ENCODE data around the gene PRR5L.
"Not testable (repeated sequence)": the region's sequence is repeated elsewhere in the genome, so short reads cannot be mapped to it uniquely, and the experiment has no call there.

Gene PRR5L

DNA sequence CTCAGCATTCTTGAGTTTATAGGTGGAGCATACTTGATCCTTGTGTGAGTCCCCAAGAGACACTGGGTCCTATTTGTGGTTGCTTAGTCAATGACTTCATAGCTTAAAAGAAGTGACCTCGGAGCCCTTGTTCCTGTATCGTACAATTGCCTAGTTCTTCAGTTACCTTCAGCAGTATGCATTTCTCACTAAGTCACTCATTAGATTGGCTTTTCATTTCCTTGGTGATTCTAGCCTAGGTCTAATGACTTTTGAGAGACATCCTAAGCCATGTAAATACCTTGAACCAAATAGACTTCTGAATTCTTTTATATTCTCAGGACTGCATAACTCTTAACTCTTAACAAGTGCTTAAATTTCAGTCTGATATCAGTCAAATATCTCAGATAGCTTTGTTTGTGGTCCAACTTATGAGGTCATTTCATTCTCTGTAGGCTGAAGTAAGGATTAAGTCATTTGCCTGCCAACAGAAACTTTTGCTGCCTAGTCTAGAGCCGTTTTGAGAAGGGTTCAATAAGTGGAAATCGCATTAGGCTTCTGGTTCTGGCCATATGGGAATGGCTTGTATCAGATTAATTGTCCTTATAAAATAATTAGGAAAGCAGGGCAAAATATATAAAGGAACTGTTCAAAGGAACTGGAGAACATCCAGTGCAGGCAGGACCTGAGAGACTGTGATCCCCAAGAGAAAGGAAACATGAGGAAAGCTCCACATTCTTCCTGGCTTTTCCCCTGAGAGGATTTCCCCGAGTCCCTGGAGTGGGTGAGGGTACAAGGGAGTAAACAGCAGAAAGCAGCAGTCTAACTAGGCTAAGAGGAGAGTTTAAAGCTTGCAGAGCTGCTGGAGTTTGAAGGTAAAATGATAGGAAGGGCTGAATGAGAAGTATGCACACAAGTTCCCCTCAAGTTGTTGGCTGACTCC lies 174.1 kb downstream of the PRR5L start:
- DNase-seq, result no peak

DNA sequence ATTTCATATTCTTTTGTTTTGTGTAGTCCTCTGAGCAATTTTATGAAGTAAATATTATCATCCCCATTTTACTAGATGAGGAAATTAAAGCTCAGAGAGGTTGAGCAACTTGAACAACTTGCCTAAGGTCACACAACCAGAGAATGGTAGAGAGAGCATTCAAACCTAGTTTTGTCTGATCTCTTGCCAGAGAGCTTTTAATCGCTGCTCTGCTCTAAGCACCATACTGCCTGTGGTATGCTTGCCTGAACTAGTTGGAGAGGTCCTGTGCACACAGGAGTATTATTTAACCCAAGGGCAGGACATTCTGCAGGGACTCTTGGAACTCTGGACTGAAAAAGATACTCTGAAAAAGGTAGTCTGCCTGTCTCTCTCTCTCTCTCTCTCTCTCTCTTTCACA lies 175.5 kb downstream of the PRR5L start:
- no peak for DNase-seq

DNA sequence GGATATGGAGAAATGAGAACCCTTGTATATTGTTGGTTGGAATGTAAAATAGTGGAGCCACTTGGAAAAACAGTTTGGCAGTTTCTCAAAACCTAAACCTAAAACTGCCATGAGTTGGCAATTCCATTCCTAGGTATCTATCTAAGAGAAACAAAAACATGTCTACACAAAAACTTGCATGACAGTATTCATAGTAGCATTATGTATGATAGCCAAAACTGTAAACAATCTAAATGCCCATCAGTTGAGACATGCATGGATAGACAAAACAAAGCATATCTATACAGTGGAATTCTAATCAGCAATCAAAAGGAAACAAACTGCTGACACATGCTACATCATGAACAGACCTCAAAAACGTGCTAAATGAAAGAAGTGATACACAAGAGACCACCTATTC lies 179.1 kb downstream of the PRR5L start:
- DNase-seq, result no peak

DNA sequence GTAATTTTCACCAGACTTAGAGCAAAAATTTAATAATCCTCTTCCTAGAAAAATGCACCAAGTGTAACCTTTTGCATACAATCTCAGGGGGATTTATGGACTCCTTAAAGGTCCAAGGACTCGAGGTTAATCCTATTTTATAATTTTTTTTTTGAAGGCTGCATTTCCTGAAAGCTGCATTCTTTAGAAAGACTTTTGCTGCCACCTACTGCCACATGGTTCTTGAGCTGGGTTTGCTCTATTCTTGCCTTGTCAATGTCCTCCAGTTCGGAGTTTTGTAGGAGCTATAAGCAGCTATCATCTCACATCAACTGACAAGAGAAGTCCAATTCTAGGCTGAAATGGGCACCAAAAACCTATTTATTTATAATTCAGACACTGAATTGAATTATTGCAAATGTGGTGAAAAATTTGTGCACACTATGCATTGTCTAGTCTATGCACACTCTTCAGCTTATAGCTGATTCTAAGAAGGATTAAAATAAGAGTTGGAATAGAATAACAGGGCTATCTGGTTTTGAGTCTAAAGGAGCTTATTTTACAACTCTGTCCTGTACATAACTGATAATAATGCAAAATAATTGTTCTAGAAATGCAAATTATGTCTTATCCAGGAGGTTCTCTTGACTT lies 182.7 kb downstream of the PRR5L start:
- DNase-seq, result peak in 1 of 2 donors; percentile 26

DNA sequence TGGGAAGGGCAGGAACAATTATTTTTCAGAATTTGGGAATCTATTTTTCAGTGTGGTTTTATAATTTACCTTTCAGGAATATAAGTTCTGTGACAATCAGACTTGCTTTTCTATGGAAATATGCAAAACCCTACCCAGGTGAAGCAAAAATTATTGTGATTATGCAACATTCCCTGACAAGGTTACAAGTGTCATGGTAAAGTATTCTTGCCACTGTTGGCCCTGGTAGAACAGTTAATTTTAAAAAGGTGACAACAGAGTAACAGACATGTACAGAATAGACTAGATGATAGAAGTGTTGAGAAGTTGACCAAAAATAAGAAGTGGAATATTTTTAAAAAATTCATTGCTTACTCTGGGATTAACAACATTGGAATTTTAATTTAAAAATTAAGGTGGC lies 184.7 kb downstream of the PRR5L start:
- DNase-seq, result no peak

DNA sequence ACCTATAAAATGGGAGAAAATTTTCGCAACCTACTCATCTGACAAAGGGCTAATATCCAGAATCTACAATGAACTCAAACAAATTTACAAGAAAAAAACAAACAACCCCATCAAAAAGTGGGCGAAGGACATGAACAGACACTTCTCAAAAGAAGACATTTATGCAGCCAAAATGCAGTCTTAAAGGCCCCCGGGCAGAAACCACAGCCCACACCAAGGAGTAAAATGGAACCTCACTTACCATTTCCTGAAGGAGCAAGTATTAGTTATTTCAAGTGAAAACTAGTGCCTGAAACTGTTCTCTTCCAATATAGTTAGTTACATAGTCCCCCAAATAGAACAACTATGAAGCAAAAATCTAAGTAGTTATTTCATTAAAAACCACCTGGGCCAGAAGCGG lies 187.0 kb downstream of the PRR5L start:
- DNase-seq, result not testable (repeated sequence)

DNA sequence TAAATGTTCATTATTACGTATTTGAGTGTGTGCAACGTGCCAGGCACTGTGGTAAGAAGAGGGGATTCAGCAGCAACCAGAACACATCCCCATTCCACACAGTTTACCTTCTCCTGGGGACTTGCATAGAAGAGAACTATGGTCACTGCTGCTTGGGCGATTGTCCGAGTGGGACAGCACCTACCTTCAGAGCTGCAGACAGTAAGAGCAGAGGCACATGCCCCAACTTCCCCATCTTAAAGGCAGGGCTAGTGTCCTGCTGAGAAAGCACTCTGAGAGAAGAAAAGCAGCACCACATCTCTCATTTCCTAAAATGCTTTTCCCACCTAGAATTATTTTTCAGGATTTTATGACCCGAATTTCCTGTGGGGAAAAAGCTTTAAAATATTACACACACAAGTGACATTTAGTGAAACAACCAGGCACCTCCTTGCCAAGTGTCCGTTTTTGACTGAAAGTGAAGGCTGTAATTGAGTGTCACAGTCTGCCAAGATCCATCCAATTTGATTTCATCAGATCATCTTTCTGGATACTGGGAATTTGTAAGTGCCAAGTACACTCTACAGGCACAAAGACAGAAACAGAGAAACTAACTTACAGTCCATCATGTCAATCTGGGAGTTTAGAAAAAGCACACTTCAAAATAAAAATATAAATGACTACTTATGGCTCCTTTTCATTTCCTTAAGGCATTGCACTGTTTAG lies 189.4 kb downstream of the PRR5L start:
- no peak for DNase-seq

DNA sequence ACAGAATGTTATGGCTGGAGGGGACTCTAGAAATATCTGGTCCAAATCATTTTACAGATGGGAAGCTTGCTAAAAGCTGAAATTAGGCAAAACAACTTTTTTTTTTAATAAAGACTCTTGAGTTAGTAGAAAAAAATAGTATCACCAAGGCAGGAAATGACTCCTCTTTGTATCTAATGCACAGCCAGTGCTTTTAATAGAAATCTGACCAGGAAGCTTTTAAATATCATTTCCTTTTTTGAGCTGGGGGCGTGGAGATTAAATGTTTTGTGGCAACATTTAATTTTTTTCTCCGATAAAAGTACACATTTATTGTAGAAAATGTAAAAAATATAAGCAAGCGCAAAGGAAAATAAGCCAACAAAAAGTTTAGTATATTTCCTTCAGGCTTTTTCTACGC lies 191.5 kb downstream of the PRR5L start:
- no peak for DNase-seq

DNA sequence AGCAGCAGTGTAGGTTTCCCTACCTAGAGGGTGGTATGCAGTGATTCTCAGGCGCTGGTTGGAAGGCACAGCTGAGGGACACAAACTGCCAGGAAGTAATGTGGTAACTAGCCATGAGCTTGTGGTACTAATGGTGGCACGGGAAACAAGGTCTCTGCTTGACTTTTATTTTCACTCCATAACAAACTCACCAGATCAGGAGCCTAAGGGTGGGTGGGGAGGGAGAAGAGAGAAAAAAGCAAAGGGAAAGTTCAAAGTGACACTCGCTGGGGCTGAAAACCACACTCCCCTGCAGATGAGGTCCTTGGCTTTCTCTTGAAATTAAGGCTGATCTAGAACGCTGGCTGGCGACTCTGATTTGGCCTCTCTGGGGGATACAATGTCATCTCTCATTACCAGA lies 192.0 kb downstream of the PRR5L start:
- DNase-seq, result no peak

DNA sequence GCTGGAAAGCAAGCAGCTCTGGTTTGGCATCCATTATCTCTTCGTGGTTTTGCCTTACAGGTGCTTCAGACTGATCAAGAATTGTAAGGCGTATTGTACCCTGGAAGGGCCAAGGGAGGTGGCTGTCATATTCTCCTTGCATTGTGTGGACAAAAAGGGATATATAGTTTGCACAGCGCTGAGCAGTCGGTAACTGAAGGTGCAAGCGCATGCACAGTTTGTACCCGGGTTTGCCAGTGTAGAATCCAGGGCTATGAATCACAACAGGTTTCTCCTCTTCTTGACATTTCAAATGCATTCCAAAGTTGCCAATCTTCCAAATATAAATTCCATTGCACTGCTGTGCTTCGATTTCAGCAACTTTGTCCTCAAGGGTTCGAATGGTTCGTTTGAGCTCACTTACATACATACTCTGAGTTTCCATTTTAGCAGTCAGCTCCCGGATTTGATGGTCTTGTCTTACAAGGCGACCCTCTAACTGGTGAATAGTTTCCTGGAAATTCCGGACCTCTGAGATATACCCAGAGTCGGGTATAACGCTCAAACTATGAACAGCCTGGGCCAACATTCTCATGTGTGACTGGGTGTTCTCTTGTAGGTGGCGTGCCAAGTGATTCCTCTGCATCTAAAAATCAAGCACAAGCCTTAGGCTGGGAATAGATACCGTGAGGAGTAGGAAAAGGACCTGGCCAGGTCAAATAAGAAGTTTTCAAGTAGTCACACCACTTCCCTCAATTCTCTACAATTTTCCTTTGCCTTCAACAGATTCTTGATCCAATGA lies 194.1 kb downstream of the PRR5L start:
- no peak for DNase-seq

DNA sequence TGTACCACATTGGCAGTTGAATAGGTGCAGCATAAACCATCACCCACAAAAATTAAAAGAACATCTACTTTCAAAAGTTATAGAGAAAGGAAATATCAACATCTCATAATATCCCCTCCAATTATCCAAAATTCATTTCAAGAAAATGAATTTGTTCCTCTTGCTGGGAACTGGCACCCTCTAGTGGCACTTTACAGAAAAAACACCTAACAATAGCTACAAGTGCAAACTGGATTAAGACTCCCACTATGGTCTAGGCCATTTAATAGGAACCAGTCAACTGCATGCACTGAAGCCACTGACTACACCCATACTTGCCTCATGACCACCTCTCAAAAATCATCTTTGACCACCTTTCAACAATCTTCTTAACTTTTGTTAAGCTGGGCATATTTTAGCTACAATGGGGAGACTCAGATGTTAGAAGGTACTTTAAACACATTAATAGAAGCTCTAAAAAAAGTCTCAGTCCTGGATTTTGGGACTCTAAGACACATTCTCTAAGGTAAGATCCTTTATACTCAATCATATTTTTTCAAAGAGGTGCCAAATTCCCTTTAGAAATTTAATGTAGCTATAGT lies 196.7 kb downstream of the PRR5L start:
- peak in 1 of 2 donors; percentile 20 for DNase-seq

DNA sequence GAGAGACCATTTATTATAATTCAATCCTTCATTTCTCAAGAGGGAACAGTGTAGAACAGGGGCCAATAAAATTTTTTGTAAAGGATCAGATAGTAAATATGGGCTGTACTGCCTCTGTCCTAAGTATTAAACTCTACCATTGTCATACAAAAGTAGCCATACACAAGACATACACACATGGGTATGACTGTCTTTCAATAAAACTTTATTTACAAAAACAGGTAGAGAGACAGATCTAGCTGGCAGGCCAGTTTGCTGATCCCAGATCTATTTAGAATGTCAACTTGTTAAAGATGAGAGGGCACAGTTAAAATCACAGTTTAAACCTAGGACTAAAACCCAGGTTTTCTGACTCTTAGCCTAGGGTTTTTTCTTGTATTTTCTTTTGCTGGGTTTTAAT lies 197.2 kb downstream of the PRR5L start:
- DNase-seq, result no peak

DNA sequence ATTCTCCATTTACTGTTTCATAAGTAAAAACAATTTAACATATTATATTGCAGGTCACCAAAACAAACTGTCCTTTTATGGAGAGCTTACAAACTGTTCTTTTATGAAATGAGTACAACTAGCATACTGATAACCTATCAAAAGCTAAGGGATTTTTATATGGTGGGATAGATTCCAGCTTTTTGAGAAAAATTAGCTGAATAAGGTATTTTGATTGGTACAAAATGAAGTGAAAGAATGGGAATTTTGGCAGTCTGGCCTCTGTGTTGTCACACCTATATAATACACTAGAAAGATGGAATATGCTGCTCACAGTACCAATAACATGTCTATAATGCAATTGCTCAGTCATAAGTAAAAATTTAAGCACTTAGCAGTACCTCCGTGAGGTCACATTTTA lies 202.6 kb downstream of the PRR5L start:
- DNase-seq, result no peak

DNA sequence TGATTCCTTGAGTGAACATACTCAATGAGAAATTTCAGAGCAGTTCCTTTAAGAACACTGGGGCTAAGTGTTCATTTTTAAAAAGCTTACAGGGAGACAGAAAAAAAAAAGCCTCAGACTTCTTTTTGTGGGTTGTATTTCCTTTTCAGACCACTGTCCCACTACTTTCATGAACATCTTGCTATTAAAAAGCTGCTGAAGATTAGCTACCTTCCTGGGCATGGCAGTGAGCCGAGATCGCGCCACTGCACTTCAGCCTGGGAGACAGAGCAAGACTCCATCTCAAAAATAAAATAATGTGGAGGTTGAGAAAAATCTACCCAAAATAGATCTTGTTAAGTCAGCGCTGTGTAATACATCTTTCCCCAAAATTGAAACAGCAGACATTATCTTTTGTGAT lies 203.2 kb downstream of the PRR5L start:
- DNase-seq, result no peak

DNA sequence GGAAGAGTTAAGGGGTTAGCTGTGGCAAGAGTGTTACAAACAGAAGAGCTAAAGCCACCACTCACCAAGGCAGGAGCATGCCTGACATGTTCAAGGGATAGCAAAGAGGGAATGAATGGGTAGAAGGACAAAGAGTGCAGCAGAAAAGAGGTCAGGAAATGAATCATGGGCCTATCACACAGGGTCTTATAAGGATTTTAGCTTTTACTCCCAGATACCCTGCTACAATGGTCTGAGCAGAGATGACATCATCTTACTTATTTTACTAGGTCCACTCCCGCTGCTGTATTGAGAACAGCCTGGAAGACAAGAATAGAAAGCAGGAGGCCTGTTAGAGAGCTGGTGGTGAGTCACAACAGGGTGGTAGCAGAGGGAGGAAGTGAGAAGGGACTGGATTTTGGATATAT lies 204.2 kb downstream of the PRR5L start:
- no peak for DNase-seq

DNA sequence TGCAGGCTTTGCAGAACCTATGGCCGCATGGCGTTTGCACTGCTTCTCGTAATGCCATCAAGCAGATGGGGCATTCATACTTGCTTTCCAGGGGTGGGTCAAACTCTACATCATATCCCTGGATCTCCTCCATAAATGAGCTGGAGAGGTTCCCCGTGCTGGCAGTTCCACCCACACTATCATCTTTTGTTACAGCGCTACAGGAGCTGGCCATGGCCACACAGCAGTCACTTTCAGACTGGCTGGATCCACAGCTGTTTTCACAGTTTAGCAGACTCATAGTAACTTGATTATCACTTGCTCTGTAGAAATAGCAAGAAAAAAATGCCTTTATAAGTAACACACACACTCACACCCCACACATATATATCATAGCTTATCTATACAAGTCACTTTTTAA lies 205.1 kb downstream of the PRR5L start:
- DNase-seq, result no peak

DNA sequence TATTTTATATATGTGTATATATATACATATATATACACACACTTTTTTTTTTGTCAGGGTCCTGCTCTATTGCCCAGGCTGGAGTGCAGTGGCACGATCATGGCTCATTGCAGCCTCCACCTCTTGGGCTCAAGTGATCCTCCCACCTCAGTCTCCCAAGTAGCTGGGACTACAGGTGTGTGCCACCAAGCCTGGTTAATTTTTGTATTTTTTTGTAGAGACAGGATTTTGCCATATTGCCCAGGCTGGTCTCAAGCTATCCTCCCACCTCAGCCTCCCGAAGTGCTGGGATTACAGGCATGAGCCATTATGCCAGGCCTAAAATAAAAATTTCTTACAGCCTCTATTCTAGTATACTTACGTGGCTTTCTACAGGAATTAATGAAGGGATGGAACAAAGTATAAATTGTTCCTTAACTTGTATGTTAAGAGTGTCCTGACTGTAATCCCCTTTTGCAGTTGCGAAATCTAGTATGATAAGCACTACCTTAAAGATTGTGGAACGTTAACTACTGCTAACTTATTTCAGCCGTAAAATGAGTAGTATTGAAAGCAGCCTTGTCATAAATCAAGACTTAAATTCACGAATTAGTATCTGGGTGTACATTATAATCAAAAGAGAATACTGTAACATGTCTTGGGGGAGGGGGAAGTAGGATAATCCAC lies 211.9 kb downstream of the PRR5L start:
- DNase-seq, result no peak

DNA sequence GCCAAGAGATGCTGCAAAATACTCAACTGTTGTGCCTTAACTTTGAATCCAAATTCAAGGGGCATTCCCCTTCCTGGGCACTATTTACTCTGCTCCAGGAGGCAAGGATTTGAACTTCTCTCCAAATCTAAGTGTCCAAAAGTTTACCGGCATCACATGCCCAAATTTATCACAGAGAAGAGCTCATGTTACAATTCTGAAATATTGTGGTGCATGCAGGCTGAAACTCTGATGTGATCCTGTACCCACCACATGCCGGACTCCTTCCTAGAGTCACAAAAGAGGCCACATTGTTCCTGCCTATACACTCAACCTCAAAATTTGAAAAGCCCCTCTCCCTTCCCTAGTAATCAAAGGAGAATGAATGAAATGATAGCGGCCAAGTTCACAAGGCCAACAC lies 212.7 kb downstream of the PRR5L start:
- no peak for DNase-seq

DNA sequence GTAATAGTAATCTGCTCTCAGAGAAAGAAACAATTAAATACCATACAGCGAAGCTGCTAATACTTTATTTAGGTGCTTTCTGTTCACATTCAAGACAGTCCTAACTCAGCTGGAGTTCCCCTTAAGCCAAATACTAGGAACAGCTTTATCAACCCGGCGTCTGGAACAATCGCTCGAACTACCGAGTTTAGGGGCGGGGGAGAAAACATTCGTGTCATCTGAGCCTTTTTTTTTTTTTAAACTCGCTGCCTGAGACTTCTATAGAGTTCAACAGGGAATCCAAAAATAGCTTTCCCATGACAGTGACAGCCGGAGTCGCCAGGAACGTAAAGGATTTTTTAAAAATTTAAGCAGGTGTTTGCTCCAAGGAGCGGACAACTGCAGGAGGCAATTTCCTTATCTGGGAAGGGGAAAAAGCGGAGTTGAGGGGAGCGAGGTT lies 213.1 kb downstream of the PRR5L start:
- DNase-seq, result no peak

DNA sequence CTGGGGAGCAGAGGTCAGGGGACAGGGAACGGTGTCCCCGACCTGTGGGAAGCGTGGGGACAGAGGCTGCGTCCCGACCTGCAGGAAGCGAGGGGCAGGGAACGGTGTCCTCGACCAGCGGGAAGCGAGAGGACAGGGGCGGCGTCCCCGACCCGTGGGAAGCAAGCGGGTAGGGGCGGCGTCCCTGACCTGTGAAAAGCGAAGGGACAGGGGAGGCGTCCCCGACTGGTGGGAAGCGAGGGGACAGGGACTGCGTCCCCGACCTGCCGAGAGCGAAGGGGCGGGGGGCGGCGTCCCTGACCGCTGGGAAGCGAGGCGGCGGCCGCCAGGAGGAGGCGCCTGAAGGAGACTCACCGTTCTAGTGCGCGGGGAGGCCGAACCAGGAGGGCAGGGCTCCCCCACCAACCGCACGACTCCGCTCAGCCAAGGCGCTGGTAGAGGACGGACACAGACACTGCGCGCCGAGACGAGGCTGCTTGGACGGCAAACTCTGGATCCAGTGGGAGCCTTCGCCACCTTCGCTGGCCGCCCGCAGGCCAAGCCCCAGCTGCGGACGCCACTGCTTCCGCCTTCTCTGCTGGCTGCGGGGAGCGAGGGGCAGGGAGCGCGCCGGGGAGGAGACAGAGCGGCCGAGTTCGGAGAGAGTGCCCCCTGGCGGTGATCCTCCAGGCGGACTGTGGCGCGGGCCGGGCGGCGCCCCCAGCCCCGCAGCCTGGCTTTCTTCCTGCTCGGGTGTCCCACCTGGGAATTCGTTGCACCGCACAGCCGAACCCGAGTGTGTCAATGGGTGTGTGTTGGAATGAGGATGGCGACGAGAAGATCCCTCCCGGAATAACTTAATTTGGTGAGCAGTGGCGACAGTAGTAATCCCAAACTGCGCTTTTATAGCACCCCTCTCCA lies 213.9 kb downstream of the PRR5L start, which contains the start of gene TRAF6:
TSS of gene TRAF6 (minus strand) at position 579 of the 900 bp plus-strand sequence. CDS start 8,757 bp downstream, outside the sequence.
- peak; percentile 92 to 96 for DNase-seq

DNA sequence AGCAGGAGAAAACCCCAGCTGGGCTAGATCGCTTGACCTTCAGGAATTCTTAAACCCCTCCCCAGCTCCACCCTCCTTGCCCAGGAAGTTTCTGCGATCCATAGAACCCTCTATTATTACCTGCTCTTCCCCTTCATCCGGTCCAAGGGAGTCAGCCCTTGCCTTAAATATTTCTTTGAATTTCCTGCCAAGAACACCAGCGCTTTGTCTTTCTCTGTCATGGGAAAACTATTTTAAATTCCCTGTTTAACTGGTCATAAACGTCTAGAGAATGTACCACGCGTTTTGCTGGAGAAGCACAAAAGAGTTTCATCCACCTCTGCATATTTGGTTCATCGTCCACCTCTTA lies 214.5 kb downstream of the PRR5L start:
- DNase-seq, result no peak

All from stimulated activated CD4-positive, alpha-beta T cell treated with anti-CD3 and anti-CD28 coated beads, Interleukin-2, amount 100 ng/mL, for 48 hours (primary cell).